ENCODE measurements around the gene FANCL.

- TF ChIP-seq POLR2A (IDR thresholded peaks at IDR 0.05) (no peak), CTCF (IDR thresholded peaks at IDR 0.05) (no peak)
Observed at GRCh38 chr2:58186501-58186900, 54.6 kb downstream of the FANCL start.
